ENCODE data around the gene EDRF1.

DNA sequence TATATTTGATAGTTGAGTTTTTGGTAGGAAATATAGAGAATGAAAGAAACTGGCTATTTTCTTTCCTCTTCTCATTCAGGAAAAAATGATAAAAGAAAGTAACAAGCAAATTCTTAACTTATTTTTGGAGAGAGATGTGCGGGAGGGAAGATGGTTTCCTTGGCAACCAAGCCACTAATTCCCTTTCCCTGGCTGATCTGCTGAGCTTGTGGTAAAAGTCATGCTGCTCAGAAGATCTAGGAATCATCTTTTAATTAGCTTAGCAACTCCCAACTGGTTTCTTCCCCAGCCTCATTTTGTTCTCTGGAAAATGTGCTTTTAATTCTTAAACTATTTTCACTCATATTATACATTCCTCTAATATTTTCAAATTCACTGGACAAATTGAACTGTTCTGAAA, 91.7 kb downstream of the EDRF1 start:
- TF ChIP-seq, protein P1, sequence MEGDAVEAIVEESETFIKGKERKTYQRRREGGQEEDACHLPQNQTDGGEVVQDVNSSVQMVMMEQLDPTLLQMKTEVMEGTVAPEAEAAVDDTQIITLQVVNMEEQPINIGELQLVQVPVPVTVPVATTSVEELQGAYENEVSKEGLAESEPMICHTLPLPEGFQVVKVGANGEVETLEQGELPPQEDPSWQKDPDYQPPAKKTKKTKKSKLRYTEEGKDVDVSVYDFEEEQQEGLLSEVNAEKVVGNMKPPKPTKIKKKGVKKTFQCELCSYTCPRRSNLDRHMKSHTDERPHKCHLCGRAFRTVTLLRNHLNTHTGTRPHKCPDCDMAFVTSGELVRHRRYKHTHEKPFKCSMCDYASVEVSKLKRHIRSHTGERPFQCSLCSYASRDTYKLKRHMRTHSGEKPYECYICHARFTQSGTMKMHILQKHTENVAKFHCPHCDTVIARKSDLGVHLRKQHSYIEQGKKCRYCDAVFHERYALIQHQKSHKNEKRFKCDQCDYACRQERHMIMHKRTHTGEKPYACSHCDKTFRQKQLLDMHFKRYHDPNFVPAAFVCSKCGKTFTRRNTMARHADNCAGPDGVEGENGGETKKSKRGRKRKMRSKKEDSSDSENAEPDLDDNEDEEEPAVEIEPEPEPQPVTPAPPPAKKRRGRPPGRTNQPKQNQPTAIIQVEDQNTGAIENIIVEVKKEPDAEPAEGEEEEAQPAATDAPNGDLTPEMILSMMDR (conservative IDR thresholded peaks at IDR 0.05; ENCODE audit: low read depth in 2 of 2): no peak
- TF ChIP-seq POLR2AphosphoS5 (IDR thresholded peaks at IDR 0.05; ENCODE audit: low read depth) (no peak), EZH2 (IDR thresholded peaks at IDR 0.05; ENCODE audit: low read depth, unreplicated experiment) (no peak), STAT1 (IDR thresholded peaks at IDR 0.05; ENCODE audit: unreplicated experiment) (no peak)

All from GM23338 (cell line).